GM12891 (cell line): ENCODE results near the gene COPE.

Experiments used
- POLR2A ChIP-seq: IDR thresholded peaks from 2 replicates; pipeline ENCODE4 v1.6.1; 2011; ENCODE audit warnings: low read depth, low read length, control low read depth
- POLR2AphosphoS5 ChIP-seq: IDR thresholded peaks from 2 replicates; pipeline ENCODE4 v1.6.1; 2011; ENCODE audit warnings: low read depth, low read length, control low read depth
- TAF1 ChIP-seq: IDR thresholded peaks from 2 replicates; pipeline ENCODE4 v1.6.1; 2011; ENCODE audit warnings: low read depth, low read length, control low read depth

- TF ChIP-seq POLR2AphosphoS5 (no peak), POLR2A (no peak), TAF1 (no peak)
These were observed 2.4 kb upstream of the COPE start for GRCh38 chr19:18921593-18921992.
